ENCODE results near the gene ELOVL7.

DNA sequence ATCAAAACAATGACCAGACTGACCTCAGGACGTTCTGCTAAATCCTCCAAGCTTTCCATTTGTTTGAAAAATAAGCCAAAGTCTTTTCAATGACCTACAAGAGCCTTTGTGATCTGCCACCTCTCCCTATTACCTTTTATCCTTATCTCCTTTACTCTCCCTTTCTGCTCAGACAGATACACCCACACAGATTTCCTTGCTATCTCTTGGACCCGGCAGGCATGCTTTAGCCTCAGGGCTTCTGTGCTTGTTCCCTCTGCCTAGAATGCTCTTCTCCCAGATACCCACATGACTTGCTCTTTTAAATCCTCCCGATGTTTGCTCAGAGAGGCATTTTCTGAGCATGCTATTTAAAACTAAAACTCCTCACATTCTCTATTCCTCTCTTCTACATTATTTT is 8.9 kb upstream of the ELOVL7 start:
- TF ChIP-seq POLR2A (IDR thresholded peaks at IDR 0.05; ENCODE audit: low read depth, low read length) (no peak), TAF1 (IDR thresholded peaks at IDR 0.05; ENCODE audit: low read depth, low read length) (no peak), POLR2AphosphoS5 (IDR thresholded peaks at IDR 0.05; ENCODE audit: low read depth, low read length) (no peak), PAX5 (IDR thresholded peaks at IDR 0.05; ENCODE audit: insufficient read depth, low read length, severe bottlenecking) (no peak), SPI1 (IDR thresholded peaks at IDR 0.05; ENCODE audit: low read depth, low read length) (no peak), POU2F2 (IDR thresholded peaks at IDR 0.05; ENCODE audit: low read depth, low read length) (no peak)

Measured in GM12891 (cell line).